HL-60/S4 treated with phorbol 12-myristate 13-acetate at 8.2 ng/mL for 4 days and 3 days (cell line): Measurements from ENCODE around the gene YIPF7.

Experiments used
- in situ Hi-C: fragments of 300-500 bp; cut with MboI; formaldehyde crosslinking; loops from 2 replicates; pipeline ENCODE4 v1.15.0; 2022; ENCODE audit warnings: low sequenced_read_pairs

YIPF7 gene

GRCh38 chr4:44651425-44651824, at the start of gene YIPF7:
Gene YIPF7 (minus strand): TSS chr4:44651625. CDS start chr4:44650100, 1,525 bp downstream.
- in situ Hi-C loops: no loop called here

- in situ Hi-C loops: no loop called here
Measured at GRCh38 chr4:44701037-44701436, 49.6 kb upstream of the YIPF7 start.

GRCh38 chr4:44700427-44700826, 49.0 kb upstream of the YIPF7 start:
- in situ Hi-C loops: no loop called here

GRCh38 chr4:44684648-44685047, 33.2 kb upstream of the YIPF7 start:
- in situ Hi-C loops: no loop called here

- in situ Hi-C loops: no loop called here
Measured at GRCh38 chr4:44679060-44679459, 27.6 kb upstream of the YIPF7 start.

- in situ Hi-C loops: no loop called here
Measured at GRCh38 chr4:44678094-44679041, 26.9 kb upstream of the YIPF7 start, which contains the start of gene GUF1. Gene GUF1 (plus strand): TSS chr4:44678420. CDS start chr4:44678623, 203 bp downstream.

GRCh38 chr4:44675366-44675765, 23.9 kb upstream of the YIPF7 start:
- in situ Hi-C loops: no loop called here

GRCh38 chr4:44674471-44674870, 23.0 kb upstream of the YIPF7 start:
- in situ Hi-C loops: no loop called here

GRCh38 chr4:44671636-44672035, 20.2 kb upstream of the YIPF7 start:
- in situ Hi-C loops: no loop called here

- in situ Hi-C loops: no loop called here
Measured at GRCh38 chr4:44670506-44671199, 19.2 kb upstream of the YIPF7 start.

GRCh38 chr4:44668526-44668925, 17.1 kb upstream of the YIPF7 start:
- in situ Hi-C loops: no loop called here

- in situ Hi-C loops: no loop called here
Measured at GRCh38 chr4:44663539-44664263, 12.3 kb upstream of the YIPF7 start.

GRCh38 chr4:44662623-44663005, 11.2 kb upstream of the YIPF7 start:
- in situ Hi-C loops: no loop called here

GRCh38 chr4:44661940-44662622, 10.7 kb upstream of the YIPF7 start:
- in situ Hi-C loops: no loop called here

GRCh38 chr4:44660396-44660795, 9.0 kb upstream of the YIPF7 start:
- in situ Hi-C loops: no loop called here

- in situ Hi-C loops: no loop called here
Measured at GRCh38 chr4:44652002-44652401, 577 bp upstream of the YIPF7 start.

- in situ Hi-C loops: no loop called here
Measured at GRCh38 chr4:44646151-44646550, 5.3 kb downstream of the YIPF7 start.

GRCh38 chr4:44638091-44638490, 13.3 kb downstream of the YIPF7 start:
- in situ Hi-C loops: no loop called here

- in situ Hi-C loops: no loop called here
Measured at GRCh38 chr4:44632733-44633132, 18.7 kb downstream of the YIPF7 start.

GRCh38 chr4:44632089-44632488, 19.3 kb downstream of the YIPF7 start:
- in situ Hi-C loops: no loop called here
